ENCODE results near the gene ZNF324B.
"Not testable (repeated sequence)": the region's sequence is repeated elsewhere in the genome, so short reads cannot be mapped to it uniquely, and the experiment has no call there.

The ZNF324B gene

GRCh38 chr19:58483776-58484175 is 32.4 kb downstream of the ZNF324B start:
- H3K4ac ChIP-seq (ENCODE audit: low read depth in 1 of 2, low read length in 2 of 2) = no peak overlapping the region
- H3K23ac ChIP-seq (ENCODE audit: low read length in 2 of 2) = no peak overlapping the region
- H2BK15ac ChIP-seq (ENCODE audit: low read depth, poor library complexity, severe bottlenecking) = no peak overlapping the region
- no peak overlapping the region for H2BK12ac ChIP-seq (ENCODE audit: low read length in 2 of 2)
- no CpG with 5 or more reads among the region's 2 CpGs for WGBS
- peaks cover 3% of the 10 kb centered on the region for H3K79me1 ChIP-seq (replicated peaks; ENCODE audit: low read length, poor library complexity, severe bottlenecking)
- no peak overlapping the region for H3K27ac ChIP-seq (ENCODE audit: low read length, poor library complexity, severe bottlenecking)
- H3K27me3 ChIP-seq (ENCODE audit: control insufficient read depth in 1 of 2, insufficient read depth in 1 of 2, low read length in 2 of 2) = no peaks in the 10 kb centered on the region
- H3K18ac ChIP-seq (ENCODE audit: low read depth in 1 of 2, low read length in 2 of 2) = no peak overlapping the region
- no peak for DNase-seq
- no peak overlapping the region for H4K8ac ChIP-seq (ENCODE audit: low read length)
- H2BK120ac ChIP-seq (ENCODE audit: low read depth, low read length) = no peak overlapping the region
- H2AFZ ChIP-seq (ENCODE audit: low read depth, low read length) = no peak overlapping the region
- no peak overlapping the region for H2AK5ac ChIP-seq (ENCODE audit: low read length, severe bottlenecking)
- no peaks in the 10 kb centered on the region for H3K9me3 ChIP-seq (ENCODE audit: control insufficient read depth, low read length)
- no peak overlapping the region for H3K9ac ChIP-seq (ENCODE audit: low read length)
- no peak overlapping the region for H3K4me3 ChIP-seq (ENCODE audit: insufficient read depth in 1 of 2, low read depth in 1 of 2, low read length in 2 of 2)
- H2BK5ac ChIP-seq (ENCODE audit: low read depth, low read length, poor library complexity, severe bottlenecking) = no peak overlapping the region
- no peak overlapping the region for H3K14ac ChIP-seq (ENCODE audit: low read length in 2 of 2)
- H3K4me2 ChIP-seq (ENCODE audit: low read length, poor library complexity, severe bottlenecking) = no peak overlapping the region
- H4K91ac ChIP-seq (ENCODE audit: low read length) = no peak overlapping the region
- peaks cover 29 to 33% of the 10 kb centered on the region in 2 experiments for H3K36me3 ChIP-seq (ENCODE audit: control insufficient read depth in 1 of 2, insufficient read depth in 2 of 2, low read depth in 1 of 2, low read length in 2 of 2)
- H3K4me1 ChIP-seq (ENCODE audit: control insufficient read depth, insufficient read depth, low read depth, low read length) = no peaks in the 10 kb centered on the region

DNA sequence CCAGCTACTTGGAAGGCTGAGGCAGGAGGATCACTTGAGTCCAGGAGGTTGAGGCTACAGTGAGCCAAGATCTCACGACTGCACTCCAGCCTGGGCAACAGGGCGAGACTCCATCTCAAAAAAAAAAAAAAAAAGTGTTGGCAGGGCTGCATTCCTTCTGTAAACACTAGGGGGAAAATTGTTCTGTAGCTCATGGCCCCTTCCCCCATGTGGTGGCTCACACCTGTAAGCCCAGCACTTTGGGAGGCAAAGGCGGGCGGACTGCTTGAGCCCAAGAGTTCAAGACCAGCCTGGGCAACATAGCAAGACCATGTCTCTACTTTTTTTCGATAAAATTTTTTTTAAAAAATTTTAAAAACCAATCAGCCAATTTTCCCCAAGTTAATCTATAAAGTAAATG is 32.9 kb downstream of the ZNF324B start:
- H3K18ac ChIP-seq (ENCODE audit: low read depth in 1 of 2, low read length in 2 of 2); H3K4me1 ChIP-seq (ENCODE audit: control insufficient read depth, insufficient read depth, low read depth, low read length); H4K91ac ChIP-seq (ENCODE audit: low read length); H2BK12ac ChIP-seq (ENCODE audit: low read length in 2 of 2); H2BK120ac ChIP-seq (ENCODE audit: low read depth, low read length); H2AFZ ChIP-seq (ENCODE audit: low read depth, low read length); H2BK15ac ChIP-seq (ENCODE audit: low read depth, poor library complexity, severe bottlenecking); H3K4me3 ChIP-seq (ENCODE audit: insufficient read depth in 1 of 2, low read depth in 1 of 2, low read length in 2 of 2); H3K23ac ChIP-seq (ENCODE audit: low read length in 2 of 2); H3K27me3 ChIP-seq (ENCODE audit: control insufficient read depth in 1 of 2, insufficient read depth in 1 of 2, low read length in 2 of 2); DNase-seq; H3K9ac ChIP-seq (ENCODE audit: low read length); H3K14ac ChIP-seq (ENCODE audit: low read length in 2 of 2); H3K4ac ChIP-seq (ENCODE audit: low read depth in 1 of 2, low read length in 2 of 2); H2AK5ac ChIP-seq (ENCODE audit: low read length, severe bottlenecking); H2BK5ac ChIP-seq (ENCODE audit: low read depth, low read length, poor library complexity, severe bottlenecking); H3K79me1 ChIP-seq (replicated peaks; ENCODE audit: low read length, poor library complexity, severe bottlenecking); H4K8ac ChIP-seq (ENCODE audit: low read length); H3K9me3 ChIP-seq (ENCODE audit: control insufficient read depth, low read length); H3K4me2 ChIP-seq (ENCODE audit: low read length, poor library complexity, severe bottlenecking); H3K27ac ChIP-seq (ENCODE audit: low read length, poor library complexity, severe bottlenecking): not testable (repeated sequence)
- 96% methylated on average over 4 of the region's 5 CpGs for WGBS
- H3K36me3 ChIP-seq (ENCODE audit: control insufficient read depth in 1 of 2, insufficient read depth in 2 of 2, low read depth in 1 of 2, low read length in 2 of 2) = peaks cover 23 to 28% of the 10 kb centered on the region in 2 experiments

DNA sequence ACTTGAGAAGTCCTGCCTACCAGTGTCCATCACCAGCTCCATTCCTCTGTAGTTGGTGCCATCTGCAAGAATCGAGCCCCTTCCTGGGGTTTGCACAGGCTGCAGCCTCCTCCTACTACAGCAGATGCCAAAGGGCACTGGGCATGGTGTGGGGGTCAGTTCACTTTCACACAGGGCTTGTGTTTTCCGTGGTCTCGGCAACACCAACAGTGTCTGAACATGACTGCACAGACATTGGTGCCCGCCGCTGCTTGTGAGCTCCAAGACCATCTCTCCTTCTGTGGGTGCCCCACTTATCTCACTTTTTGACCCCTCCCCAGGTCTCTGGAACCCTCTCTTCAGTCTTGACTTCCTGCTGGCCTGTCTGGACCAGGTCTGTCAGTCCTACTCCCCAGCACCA is 40.0 kb downstream of the ZNF324B start:
- peaks cover 1% of the 10 kb centered on the region for H3K79me1 ChIP-seq (replicated peaks; ENCODE audit: low read length, poor library complexity, severe bottlenecking)
- 93% methylated on average over 5 of the region's 5 CpGs for WGBS
- H3K23ac ChIP-seq (ENCODE audit: low read length in 2 of 2) = no peak overlapping the region
- H3K4me2 ChIP-seq (ENCODE audit: low read length, poor library complexity, severe bottlenecking) = no peak overlapping the region
- H2AFZ ChIP-seq (ENCODE audit: low read depth, low read length) = no peak overlapping the region
- H3K4ac ChIP-seq (ENCODE audit: low read depth in 1 of 2, low read length in 2 of 2) = no peak overlapping the region
- no peak overlapping the region for H3K9ac ChIP-seq (ENCODE audit: low read length)
- no peak overlapping the region for H2BK15ac ChIP-seq (ENCODE audit: low read depth, poor library complexity, severe bottlenecking)
- no peaks in the 10 kb centered on the region for H3K4me1 ChIP-seq (ENCODE audit: control insufficient read depth, insufficient read depth, low read depth, low read length)
- no peak overlapping the region for H2AK5ac ChIP-seq (ENCODE audit: low read length, severe bottlenecking)
- H2BK12ac ChIP-seq (ENCODE audit: low read length in 2 of 2) = no peak overlapping the region
- H3K27me3 ChIP-seq (ENCODE audit: control insufficient read depth in 1 of 2, insufficient read depth in 1 of 2, low read length in 2 of 2) = no peaks in the 10 kb centered on the region
- DNase-seq = no peak
- no peaks in the 10 kb centered on the region for H3K9me3 ChIP-seq (ENCODE audit: control insufficient read depth, low read length)
- no peak overlapping the region for H3K27ac ChIP-seq (ENCODE audit: low read length, poor library complexity, severe bottlenecking)
- H3K4me3 ChIP-seq (ENCODE audit: insufficient read depth in 1 of 2, low read depth in 1 of 2, low read length in 2 of 2) = no peak overlapping the region
- H3K18ac ChIP-seq (ENCODE audit: low read depth in 1 of 2, low read length in 2 of 2) = no peak overlapping the region
- H2BK120ac ChIP-seq (ENCODE audit: low read depth, low read length) = no peak overlapping the region
- no peak overlapping the region for H3K14ac ChIP-seq (ENCODE audit: low read length in 2 of 2)
- H4K8ac ChIP-seq (ENCODE audit: low read length) = no peak overlapping the region
- H2BK5ac ChIP-seq (ENCODE audit: low read depth, low read length, poor library complexity, severe bottlenecking) = no peak overlapping the region
- peaks cover 0 to 4% of the 10 kb centered on the region in 2 experiments for H3K36me3 ChIP-seq (ENCODE audit: control insufficient read depth in 1 of 2, insufficient read depth in 2 of 2, low read depth in 1 of 2, low read length in 2 of 2)
- H4K91ac ChIP-seq (ENCODE audit: low read length) = no peak overlapping the region

GRCh38 chr19:58492265-58492664 is 40.8 kb downstream of the ZNF324B start:
- Histone ChIP-seq H3K79me1 (replicated peaks; ENCODE audit: low read length, poor library complexity, severe bottlenecking) (peaks cover 1% of the 10 kb centered on the region), H3K9me3 (ENCODE audit: control insufficient read depth, low read length) (no peaks in the 10 kb centered on the region), H3K36me3 (ENCODE audit: control insufficient read depth in 1 of 2, insufficient read depth in 2 of 2, low read depth in 1 of 2, low read length in 2 of 2) (peaks cover 0 to 4% of the 10 kb centered on the region in 2 experiments), H3K9ac (ENCODE audit: low read length) (no peak overlapping the region), H4K8ac (ENCODE audit: low read length) (no peak overlapping the region), H3K27ac (ENCODE audit: low read length, poor library complexity, severe bottlenecking) (no peak overlapping the region), H3K23ac (ENCODE audit: low read length in 2 of 2) (no peak overlapping the region), H3K4me2 (ENCODE audit: low read length, poor library complexity, severe bottlenecking) (no peak overlapping the region), H3K18ac (ENCODE audit: low read depth in 1 of 2, low read length in 2 of 2) (no peak overlapping the region), H2BK15ac (ENCODE audit: low read depth, poor library complexity, severe bottlenecking) (no peak overlapping the region), H3K4me3 (ENCODE audit: insufficient read depth in 1 of 2, low read depth in 1 of 2, low read length in 2 of 2) (no peak overlapping the region), H2BK12ac (ENCODE audit: low read length in 2 of 2) (no peak overlapping the region), H3K4me1 (ENCODE audit: control insufficient read depth, insufficient read depth, low read depth, low read length) (no peaks in the 10 kb centered on the region), H2AK5ac (ENCODE audit: low read length, severe bottlenecking) (no peak overlapping the region), H3K14ac (ENCODE audit: low read length in 2 of 2) (no peak overlapping the region), H4K91ac (ENCODE audit: low read length) (no peak overlapping the region), H2BK120ac (ENCODE audit: low read depth, low read length) (no peak overlapping the region), H2BK5ac (ENCODE audit: low read depth, low read length, poor library complexity, severe bottlenecking) (no peak overlapping the region), H2AFZ (ENCODE audit: low read depth, low read length) (no peak overlapping the region), H3K4ac (ENCODE audit: low read depth in 1 of 2, low read length in 2 of 2) (no peak overlapping the region), H3K27me3 (ENCODE audit: control insufficient read depth in 1 of 2, insufficient read depth in 1 of 2, low read length in 2 of 2) (no peaks in the 10 kb centered on the region)
- 89% methylated on average over 12 of the region's 14 CpGs for WGBS
- DNase-seq = no peak
